ENCODE results near the gene ZNF281.
A peak's percentile ranks its signal among the peaks of the same experiment; 100 is the strongest.
"Not testable (repeated sequence)": the region's sequence is repeated elsewhere in the genome, so short reads cannot be mapped to it uniquely, and the experiment has no call there.

Gene ZNF281

DNA sequence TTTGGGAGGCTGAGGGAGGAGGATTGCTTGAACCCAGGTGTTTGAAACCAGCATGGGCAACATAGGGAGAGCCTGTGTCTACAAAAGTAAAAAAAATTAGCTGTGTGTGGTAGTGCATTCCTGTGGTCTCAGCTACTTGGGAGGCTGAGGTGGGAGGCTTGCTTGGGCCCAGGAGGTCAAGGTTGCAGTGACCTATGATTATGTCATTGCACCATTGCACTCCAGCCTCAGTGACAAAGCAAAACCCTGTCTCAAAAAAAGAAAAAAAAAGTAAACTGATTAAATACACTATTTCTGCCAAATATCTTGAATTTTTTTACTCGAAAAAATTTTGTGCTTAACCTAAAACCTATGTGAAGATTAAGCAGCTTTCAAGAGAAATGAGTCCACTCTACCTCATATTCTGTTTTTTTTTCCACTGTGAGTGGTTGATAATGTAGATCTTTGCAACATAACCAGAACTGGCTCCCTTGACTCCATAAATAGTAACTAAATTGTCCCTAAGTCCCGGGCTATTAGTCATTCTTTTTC is 19.4 kb upstream of the ZNF281 start:
- no peak for DNase-seq

DNA sequence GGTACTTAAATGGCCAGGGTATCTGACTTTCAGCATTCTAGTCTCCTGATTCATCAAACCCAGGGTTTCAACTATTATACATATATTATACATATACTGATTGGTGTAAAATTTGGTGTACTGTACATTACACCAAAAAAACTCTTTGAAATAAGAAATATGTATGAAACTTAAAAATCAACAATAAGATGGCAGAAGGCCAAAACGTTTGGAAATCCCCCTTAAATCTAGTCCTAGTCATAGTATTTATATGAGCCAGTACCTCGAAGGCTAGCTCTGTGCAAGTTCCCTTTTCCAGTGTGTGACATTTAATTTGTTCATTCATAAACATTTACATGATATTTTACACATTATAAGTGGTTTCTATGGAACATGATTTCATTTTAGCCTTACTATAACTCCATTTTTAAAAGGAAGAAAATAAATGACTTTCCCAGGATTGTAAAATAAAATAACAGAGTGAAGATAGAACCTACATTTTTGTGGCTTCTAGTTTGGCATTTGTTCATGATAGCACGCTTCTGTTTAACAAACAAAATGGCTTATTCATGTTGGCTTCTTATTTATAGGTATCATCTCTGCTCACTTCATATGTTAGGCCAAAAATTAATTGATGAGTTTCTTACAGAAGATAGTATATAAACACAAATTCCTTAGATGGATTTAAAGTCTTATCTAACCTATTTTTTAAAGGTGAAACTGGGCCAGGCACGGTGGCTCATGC is 18.8 kb upstream of the ZNF281 start:
- no peak for DNase-seq

DNA sequence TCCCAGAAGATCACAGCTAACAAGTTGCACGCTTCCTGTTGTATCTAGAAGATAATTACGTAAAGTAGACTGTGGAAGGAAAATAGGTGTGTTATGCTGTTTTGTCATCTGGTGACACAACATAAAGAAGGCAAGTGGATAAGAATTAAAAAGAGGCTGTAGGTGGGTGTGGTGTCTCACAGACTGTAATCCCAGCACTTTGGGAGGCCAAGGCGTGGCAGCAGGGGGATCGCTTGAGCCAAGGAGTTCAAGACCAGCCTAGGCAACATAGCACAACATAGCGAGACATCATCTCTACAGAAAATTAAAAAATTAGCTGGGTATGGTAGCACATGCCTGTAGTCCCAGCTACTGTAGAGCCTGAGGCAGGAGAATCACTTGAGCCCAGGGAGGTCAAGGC is 17.9 kb upstream of the ZNF281 start:
- no peak for DNase-seq

DNA sequence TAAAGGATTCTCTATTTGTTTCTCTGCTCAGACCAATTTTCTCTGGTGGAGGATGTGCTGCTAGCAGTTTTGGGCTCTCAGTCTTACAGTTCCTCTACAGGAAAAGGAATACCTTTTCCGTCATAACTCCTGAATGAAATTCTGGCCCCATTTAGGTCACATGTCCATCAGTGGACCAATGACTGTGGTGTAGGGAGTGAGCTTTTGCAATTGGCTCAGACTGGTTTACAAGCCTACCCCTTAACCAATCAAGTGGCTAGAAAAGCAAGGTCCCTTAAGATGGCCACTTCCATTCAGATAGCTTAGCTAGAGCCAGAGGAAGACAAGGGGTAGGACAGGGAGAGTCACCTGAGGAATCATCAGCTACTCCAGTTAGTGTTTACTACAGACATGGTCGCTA is 16.4 kb upstream of the ZNF281 start:
- no peak for DNase-seq

DNA sequence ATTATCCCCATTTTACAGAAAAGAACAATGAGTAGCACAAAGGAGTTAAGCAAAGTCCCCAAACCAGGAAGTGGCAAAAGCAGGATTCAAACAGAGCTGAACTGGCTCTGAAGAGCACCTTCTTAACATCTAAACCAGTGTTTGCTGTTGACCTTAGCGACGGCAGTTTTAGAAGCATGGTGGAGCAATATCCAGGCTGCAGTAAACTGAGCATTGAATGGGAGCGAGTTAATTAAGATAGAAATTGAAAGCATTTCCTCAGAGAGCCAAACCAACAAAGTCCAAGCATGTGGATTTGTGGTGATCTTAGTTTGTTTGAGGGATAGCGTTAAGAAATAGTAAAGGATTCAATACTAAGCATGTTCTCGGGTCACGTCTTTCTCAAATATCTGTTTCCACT is 13.4 kb upstream of the ZNF281 start:
- no peak for DNase-seq

DNA sequence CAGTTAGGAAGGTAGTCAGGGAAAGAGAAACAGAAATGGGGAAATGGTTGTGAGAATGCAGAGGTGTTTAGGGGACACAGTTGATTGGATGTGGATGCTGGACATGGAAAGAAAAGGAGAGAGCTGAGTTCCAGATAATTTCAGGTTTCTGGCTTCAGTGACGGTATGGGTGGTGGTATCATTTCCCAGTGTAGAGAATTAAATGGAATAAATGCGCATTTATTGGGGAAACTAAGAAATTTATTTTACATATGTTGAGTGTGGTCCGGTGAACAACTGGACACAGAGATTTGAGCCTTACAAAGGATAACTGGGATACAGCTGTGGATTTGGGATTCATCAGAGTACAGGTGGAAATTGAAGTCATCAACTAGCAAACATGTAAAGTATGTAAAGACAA is 12.4 kb upstream of the ZNF281 start:
- DNase-seq = no peak

DNA sequence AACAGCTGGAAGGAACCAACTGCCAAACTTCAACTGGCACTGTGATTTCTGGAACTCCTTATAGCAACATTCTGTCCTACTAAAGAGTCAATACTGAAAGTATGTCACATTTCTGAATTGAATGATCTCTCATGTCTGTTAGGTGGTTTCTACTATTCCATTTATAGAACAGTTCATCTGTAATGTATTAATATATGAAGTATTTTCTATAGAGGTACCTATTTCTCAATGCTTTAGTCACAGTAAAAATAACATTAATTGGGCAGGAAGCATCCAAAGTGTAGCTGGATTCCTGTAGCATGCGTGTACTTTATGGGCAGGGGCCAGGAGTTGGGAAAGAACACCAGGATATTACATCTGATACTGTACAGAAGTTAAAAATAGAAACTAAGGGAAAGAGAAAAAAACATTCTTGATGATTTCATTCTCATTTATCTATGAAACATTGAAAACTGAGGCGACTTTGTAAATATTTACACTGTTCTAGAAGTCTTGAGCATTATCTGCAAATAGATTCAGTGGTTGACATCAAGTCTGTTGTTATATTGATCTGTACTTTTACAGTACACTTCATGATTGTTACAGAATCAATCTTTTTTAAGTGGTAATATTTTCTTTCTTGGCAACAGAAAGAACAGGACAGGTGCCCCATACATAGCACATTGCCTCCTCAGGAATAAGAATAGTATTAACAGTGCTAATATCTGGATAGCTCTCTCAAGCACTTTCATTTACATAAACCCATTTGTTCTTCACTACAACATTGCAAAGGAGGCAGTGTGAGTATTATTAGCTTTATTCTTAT is 6.2 kb upstream of the ZNF281 start:
- no peak for DNase-seq

DNA sequence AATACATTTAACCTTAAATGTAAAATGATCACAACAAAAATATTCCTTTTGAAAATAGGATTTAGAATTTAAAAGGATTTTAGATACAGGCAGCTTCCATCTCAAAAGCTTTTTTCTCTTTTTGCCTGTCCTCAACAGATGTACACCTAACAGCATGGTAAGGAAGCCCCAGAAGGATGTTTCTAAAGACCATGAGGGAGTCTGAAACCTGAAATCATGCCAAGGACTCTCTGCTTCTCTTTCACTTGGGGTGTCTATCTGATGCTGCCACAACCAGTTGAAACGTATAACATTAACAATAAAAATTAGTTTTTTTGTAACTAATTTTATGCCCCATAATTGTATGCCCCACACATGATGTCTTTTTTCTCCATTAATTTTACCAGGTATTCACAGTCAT is 5.4 kb upstream of the ZNF281 start:
- DNase-seq = no peak

DNA sequence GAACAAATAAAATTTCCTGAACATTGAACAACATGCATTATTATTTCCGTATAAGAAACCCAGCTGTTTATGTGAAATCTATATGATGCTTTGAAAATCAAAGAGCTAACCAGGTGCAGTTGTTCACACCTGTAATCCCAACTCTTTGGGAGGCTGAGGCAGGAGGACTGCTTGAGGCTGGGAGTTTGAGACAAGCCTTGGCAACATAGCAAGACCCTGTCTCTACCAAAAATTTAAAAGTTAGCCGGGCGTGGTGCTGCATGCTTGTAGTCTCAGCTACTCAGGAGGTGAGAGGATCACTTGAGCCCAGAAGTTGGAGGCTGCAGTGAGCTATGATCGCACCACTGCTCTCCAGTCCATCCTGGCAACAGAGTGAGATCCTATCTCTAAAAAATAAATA is 4.8 kb upstream of the ZNF281 start:
- DNase-seq = no peak

DNA sequence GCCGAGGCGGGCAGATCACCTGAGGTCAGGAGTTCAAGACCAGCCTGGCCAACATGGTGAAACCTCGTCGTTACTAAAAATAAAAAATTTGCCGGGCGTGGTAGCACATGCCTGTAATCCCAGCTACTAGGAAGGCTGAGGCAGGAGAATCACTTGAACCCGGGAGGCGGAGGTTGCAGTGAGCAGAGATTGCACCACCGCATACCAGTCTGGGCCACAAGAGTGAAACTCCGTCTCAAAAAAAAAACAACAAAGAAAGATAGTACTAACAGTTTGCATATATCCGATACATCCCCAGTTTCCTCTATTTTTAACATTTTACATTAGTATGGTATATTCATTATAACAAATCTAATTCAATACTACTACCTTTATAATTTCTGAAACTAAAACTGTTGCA is 3.9 kb upstream of the ZNF281 start:
- not testable (repeated sequence) for DNase-seq

DNA sequence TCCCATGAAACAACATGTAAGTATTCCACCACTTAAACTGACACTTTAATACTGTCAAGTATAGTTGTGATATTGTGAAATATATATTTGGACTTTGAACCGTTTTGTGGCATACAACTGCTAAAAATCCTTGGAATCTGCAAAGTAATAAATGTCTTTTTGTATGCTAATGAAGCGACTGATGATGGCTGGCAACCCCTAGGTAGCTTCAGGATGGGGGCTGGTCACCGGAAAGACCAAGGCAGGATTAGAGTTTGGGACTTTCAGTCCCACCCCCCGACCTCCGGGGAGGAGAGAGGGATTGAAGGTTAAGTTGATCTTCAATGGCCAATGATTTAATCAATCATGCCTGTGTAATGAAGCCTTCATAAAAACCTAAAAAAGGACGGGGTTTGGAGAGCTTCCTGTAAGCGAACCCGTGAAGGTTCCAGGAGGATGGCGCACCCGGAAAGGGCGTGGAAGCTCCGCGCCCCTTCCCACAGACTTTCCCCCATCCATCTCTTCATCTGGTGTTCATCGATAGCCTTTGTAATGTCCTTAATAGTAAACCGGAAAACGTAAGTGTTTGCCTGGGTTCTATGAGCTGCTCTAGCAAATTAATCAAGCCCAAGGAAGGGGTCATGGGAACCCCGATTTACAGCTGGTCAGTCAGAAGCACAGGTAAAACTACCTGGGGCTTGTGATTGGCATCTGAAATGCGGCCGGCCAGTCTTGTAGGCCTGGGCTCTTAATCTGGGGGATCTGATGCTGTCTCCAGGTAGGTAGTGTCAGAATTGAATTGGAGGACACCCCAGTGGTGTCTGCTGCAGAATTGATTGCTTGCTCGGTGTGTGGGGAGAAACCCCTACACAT is 1.8 kb upstream of the ZNF281 start:
- no peak for DNase-seq

DNA sequence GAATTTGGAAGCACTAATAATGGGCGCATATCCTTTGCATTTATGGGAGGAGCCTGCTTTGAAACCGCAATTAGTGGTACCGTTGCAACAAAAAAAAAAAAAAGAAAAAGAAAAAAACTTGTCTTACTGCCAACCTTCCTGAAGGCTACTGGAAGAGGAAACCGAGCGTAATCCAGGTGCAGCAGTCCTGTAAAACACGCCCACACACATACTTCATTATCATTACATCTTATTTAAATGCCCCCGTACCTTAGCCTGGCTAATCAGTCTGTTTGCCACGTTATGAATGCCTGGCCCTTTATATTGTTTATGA is 686 bp upstream of the ZNF281 start:
- peak; percentile 21 for DNase-seq

DNA sequence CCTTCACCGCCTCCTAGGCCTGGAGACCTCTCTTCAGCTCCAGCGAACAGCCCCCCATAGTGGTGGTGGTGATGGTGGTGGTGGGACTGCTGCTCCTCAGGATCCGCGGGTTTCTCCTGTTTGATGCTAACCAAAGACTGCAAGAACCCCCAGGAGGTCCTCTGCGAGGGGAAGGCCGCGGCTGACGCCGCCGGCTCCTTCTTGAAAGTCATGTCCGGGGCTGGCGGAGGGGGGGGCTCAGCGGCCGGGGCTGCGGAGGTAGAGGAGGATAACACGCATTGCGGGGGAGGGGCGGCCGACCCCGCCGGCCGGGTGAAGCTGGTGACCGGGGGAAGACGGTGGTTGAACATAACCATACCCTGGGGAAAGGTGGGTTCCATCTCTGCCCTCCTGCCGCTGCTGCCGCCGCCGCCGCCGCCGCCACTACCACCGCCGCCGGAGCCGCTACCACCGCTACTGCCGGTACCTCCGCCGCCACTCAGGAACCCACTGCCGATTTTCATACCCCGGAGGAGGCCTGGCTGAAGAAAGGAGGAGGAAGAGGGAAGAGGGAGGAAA is 554 bp downstream of the ZNF281 start:
- DNase-seq = peak; percentile 52

DNA sequence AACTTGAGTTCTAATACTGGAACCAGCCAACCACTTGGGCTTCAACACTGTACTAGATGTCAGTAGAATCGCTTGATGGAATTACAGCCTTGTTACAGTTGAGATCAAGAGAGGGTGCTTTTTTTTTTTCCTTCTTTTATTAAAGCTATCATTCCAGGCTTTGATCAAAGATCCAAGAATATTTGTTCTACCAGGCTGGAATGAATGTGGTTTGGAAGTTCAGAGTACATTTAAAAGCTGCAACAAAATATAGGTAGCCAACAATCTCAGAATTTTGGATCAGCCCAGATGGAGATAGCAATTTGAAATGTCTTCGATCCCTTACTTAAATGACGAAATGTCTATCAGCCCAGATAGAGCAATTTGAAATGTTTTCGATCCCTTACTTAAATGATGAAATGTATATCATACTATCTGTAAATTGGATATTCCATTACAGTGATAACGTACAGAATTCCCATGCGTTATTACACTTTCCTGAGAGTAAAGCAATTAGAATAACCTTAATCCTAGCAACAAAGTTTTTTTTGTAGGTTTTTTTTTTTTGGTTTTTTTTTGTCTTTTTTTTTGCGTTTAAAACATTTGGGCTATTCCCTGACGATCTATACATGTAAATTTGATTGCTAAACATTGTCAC is 3.6 kb downstream of the ZNF281 start:
- no peak for DNase-seq

DNA sequence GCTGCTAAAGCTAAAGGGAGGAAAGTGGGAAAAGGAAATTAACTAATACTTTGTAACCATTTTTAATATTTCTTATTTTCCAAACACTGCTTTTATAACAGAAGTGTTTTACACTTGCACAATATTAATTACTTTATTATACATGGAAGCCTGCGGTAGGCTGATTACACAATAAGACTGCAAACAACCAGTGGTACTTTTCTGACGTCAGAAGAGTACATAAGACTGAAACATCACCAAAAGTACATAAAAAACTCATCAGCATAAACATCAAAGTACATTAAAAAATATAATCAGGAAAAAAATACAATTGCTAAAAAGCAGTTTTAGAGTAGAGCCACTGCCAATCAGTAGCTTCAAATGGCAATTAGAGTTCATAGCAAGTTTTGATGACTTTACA is 4.6 kb downstream of the ZNF281 start:
- no peak for DNase-seq

DNA sequence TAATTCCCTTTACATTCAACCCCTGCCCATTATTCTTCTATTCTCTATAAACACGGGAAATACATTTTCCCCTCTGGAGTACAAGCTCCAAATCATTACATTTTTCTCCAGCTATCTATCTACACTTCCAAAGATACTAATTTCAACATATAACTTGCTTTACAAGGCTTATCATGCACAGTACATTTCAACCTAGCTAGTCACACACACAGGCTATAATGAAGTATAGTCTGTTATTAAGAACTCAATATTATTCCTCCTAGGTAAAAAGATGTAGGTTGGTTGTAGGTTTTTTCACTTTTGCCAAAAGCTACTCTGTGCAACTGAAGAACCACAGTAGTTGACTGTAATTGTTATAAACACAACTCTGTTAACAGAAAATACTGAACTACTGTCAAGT is 8.1 kb downstream of the ZNF281 start:
- no peak for DNase-seq

DNA sequence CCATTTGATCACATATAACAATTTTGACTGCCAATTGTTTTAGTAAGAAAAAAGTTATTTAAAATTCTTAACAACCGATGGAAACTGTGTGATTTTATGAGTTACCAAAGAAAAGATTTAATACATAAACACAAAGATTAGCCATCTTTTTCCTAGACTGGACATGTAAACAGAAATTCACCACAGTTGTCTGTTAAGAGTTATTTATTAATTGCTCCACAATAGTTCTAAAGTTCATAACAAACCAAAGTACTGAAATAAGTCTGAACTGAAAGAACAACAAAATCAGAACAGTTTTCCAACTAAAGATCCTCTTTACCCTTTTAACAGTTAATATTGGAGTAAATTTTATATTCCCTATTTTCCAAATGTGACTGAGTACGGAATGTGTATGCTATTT is 8.6 kb downstream of the ZNF281 start:
- DNase-seq = no peak

DNA sequence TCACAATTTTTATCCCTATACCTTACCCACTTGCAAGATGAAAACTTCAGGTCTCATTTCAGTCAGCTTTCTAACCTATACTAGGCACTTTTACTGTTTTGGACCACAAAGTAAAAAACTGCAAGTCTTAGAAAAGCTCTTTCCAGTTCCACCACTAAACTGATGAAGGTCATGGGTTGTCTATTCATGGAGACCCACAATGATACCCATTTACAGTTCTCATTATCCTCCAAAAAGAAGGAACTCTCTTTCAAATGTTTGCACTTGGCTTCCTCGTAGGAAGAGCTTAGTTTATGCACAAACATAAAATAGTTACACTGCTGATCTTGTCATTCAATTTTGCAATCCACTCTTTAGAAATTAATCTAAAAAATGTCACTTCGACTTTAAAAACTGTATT is 9.3 kb downstream of the ZNF281 start:
- no peak for DNase-seq

DNA sequence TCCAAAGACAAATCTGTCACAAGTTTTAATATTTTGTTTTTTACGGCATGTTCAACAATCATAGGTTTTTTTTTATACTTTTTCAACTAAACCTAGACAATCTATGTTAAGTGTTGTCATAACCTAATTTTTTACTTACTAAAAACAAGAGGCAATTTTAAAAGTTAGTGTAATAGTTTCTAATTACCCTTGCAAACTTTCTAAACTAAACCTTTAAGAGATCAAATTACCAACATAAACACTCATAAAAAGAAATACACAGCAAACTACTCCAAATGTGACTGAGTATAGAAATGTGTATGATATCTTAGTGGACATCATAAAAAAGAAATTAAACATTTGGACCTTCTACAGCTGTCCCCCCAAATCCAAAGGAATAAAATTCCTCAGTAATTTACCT is 10.0 kb downstream of the ZNF281 start:
- no peak for DNase-seq

DNA sequence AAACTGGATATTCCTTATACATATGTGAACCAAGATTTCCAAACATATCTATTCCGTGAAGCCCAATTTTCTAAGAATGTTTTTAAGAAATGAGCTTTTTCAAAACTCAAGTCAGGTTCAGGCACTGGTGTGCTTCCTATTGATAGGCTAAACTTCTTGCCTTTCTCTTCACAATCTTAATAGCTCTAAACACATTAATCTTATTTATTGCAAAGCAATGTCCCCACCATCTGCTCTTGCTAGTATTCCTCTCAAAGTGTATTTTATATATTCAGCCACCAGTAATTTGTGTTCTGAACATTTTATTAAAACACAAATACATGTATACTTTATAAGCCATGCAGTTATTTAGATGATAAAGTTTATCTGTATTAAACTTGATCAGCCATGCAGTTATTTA is 11.5 kb downstream of the ZNF281 start:
- DNase-seq = no peak

DNA sequence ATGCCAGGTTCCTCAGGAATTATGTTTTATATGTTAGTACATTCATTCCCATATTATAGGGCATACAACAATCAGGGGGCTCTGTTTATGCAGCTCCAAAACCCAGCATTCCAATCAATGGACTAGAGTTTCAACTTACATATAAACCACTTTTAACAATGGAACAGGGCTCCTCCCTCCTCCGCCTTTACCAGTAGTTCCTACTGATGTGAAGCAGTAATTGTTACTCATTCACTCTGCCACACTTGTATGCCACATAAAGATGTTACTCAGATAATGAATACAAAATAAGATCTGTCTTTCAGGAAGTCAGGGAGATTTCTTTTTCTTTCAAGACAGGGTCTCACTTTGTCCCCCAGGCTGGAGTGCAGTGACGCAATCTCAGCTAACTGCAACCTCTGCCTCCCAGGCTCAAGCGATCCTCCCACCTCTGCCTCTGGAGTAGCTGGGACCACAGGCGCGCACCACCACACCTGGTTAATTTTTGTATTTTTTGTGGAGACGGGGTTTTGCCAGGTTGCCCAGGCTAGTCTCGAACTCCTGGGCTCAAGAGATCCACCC is 17.1 kb downstream of the ZNF281 start:
- DNase-seq = no peak

DNA sequence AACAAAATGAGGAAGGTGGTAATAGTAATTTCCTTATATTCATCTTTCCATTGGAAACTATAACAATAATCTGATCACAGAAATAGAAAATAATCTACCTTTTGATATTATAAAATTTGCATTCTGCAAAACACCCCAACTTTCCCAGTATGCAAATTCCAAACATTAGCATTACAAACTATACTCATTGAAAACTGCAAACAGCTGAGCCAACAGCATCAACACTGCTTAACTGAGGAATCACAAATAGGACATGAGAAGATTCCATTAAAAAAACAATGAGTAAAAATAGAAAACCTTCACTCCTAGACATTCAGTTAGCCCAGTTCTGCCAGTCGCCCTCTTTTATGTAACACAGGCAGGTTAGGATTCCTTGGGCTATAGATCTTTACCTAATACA is 18.1 kb downstream of the ZNF281 start:
- DNase-seq = no peak

Measured in CD4-positive, alpha-beta T cell treated with Interleukin-17A for 4 hours (primary cell).